Nephron progenitor cell (in vitro differentiated cells): ENCODE measurements around the gene ERF.
A peak's percentile ranks its signal among the peaks of the same experiment; 100 is the strongest.

Source experiments
- DNase-seq: peaks from one replicate; pipeline ENCODE4 v3.0.0; 2021
- H3K27ac Mint-ChIP-seq: 2 replicates; pipeline ENCODE4 v1.8.0; 2021; ENCODE audit warnings: mild to moderate bottlenecking, moderate library complexity, mixed read lengths
- H3K27me3 Mint-ChIP-seq: 2 replicates; pipeline ENCODE4 v1.8.0; 2021; ENCODE audit warnings: mild to moderate bottlenecking, low read depth, mixed read lengths; ENCODE audit not compliant: poor library complexity
- H3K36me3 Mint-ChIP-seq: 2 replicates; pipeline ENCODE4 v1.8.0; 2021; ENCODE audit warnings: low read depth, mixed read lengths
- H3K4me1 Mint-ChIP-seq: 2 replicates; pipeline ENCODE4 v1.8.0; 2021; ENCODE audit warnings: mixed read lengths
- H3K4me3 Mint-ChIP-seq: 2 replicates; pipeline ENCODE4 v1.8.0; 2021; ENCODE audit warnings: mild to moderate bottlenecking, moderate library complexity, mixed read lengths
- H3K9me3 Mint-ChIP-seq: 2 replicates; pipeline ENCODE4 v1.8.0; 2021; ENCODE audit warnings: mild to moderate bottlenecking, moderate library complexity, mixed read lengths
- TF ChIP-seq, protein P1 (sequence below): fragments of 200-600 bp; sonication (generic); IDR thresholded peaks from 2 replicates; pipeline ENCODE4 v1.5.0; 2021; ENCODE audit warnings: antibody characterized with exemption

ERF gene

DNA sequence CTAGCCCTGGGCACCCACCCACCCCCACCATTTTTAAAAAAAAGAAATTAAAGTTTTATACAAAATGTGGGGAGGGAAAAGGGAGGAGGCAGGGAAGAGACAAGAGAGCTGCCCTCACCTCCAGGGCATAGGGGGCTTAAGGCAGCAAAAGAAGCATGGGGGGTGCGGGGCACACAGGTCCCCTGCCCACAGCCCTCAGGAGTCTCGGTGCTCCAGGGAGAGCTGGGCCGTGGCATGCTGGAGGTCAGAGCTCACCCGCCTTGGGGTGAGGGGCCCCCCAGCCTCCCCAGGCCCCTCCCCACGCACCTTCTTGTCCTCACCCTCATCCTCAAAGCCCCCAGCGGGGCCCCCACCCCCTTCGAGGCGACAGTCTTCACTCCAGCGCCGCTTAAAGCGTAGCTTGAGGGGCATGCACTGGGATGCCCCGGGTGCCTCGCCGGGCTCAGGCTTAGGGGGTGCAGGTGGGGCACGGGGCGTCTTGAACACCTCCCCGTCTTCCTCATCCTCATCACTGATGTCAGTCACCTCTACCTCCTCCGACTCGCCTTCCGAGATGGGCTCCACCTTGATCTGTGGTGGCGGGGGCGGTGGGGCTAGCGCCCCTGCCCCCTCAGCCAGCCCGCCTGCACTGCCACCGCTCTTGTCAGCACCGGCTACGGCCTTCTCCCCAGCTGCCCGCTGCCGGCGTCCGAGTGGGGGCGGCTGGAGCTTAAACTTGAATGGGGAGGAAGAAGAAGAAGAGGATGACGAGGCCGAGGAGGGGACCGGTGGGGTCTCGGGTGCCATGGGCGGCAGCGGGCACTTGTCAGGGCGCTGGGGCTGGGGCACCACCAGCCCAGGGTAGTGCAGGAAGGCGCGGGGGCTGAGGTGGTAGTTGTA lies 6.4 kb downstream of the ERF start:
- Mint-ChIP-seq H3K27ac (no peak overlapping the region), H3K4me3 (no peak overlapping the region), H3K36me3 (peaks cover 5% of the 10 kb centered on the region), H3K4me1 (peaks cover 60% of the 10 kb centered on the region), H3K9me3 (no peaks in the 10 kb centered on the region), H3K27me3 (no peaks in the 10 kb centered on the region)
- TF ChIP-seq, protein P1, sequence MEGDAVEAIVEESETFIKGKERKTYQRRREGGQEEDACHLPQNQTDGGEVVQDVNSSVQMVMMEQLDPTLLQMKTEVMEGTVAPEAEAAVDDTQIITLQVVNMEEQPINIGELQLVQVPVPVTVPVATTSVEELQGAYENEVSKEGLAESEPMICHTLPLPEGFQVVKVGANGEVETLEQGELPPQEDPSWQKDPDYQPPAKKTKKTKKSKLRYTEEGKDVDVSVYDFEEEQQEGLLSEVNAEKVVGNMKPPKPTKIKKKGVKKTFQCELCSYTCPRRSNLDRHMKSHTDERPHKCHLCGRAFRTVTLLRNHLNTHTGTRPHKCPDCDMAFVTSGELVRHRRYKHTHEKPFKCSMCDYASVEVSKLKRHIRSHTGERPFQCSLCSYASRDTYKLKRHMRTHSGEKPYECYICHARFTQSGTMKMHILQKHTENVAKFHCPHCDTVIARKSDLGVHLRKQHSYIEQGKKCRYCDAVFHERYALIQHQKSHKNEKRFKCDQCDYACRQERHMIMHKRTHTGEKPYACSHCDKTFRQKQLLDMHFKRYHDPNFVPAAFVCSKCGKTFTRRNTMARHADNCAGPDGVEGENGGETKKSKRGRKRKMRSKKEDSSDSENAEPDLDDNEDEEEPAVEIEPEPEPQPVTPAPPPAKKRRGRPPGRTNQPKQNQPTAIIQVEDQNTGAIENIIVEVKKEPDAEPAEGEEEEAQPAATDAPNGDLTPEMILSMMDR, result no peak
- no peak for DNase-seq

DNA sequence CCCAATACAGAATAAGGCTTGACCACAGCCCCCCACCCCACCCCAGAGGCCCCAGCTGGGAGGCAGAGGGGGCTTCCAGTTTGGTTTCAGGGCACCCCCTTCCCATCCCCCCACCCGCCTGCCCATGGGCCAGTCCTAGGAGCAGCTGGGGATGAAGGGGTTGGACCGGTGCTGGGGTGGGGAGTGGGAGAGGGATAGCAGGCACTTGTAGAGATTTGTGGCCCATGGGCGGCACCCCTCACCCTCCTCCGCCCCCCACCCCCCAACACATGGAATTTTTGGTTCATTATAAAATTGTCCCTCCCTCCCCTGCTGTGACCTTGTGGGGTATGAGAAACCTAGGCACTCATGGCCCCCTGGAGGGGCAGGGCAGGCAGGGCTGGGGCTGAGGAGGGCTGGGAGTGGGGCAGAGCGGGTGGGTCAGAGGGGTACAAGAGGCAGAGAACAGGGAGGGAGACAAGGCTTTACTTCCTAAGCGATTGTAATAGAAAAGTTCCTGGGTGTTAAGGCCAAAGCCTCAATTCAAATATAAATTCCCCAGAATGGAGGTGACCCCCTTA lies 7.2 kb downstream of the ERF start:
- TF ChIP-seq, protein P1, result no peak
- Mint-ChIP-seq H3K27ac (no peak overlapping the region), H3K36me3 (peaks cover 5% of the 10 kb centered on the region), H3K4me3 (no peak overlapping the region), H3K9me3 (no peaks in the 10 kb centered on the region), H3K4me1 (peaks cover 62% of the 10 kb centered on the region), H3K27me3 (peaks cover 6% of the 10 kb centered on the region)
- no peak for DNase-seq

DNA sequence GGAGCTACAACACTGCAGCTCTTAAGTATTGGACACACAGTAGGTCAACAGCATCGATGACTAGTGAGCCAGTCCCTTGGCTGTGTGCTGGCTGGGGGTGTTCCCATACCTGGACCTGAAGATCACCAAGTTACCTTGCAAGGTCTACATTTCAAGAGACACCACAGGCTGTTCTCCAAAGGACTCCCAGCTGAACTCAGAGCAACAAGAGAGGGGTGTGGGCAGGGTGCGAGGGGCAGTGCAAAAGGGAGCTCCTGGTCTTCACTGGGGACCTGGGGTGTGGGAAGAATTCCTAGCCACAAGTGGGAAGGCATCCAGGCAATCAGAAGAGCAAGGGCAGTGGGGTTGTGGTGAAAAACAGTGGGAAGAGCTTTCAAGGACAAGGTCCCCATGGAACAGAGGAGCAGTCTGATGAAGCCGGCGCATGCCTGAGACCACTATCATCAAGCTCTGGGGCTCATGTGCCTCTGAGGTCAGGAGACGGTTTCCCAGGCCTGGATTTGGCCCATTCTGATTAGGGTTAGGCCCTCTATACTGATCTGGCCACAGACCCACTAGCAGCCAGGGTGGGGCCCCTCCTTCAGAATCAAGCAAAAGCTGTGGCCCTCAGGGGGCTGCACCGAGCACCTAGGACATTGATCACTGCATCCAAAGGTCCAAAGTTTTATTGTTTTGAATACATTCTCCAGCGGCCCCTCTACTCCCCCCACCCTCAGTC lies 7.8 kb downstream of the ERF start:
- Mint-ChIP-seq H3K36me3 (peaks cover 5% of the 10 kb centered on the region), H3K9me3 (no peaks in the 10 kb centered on the region), H3K4me1 (peaks cover 56% of the 10 kb centered on the region), H3K27ac (peak overlapping the region; percentile 96), H3K4me3 (no peak overlapping the region), H3K27me3 (peaks cover 7% of the 10 kb centered on the region)
- DNase-seq, result no peak
- TF ChIP-seq, protein P1, result no peak

DNA sequence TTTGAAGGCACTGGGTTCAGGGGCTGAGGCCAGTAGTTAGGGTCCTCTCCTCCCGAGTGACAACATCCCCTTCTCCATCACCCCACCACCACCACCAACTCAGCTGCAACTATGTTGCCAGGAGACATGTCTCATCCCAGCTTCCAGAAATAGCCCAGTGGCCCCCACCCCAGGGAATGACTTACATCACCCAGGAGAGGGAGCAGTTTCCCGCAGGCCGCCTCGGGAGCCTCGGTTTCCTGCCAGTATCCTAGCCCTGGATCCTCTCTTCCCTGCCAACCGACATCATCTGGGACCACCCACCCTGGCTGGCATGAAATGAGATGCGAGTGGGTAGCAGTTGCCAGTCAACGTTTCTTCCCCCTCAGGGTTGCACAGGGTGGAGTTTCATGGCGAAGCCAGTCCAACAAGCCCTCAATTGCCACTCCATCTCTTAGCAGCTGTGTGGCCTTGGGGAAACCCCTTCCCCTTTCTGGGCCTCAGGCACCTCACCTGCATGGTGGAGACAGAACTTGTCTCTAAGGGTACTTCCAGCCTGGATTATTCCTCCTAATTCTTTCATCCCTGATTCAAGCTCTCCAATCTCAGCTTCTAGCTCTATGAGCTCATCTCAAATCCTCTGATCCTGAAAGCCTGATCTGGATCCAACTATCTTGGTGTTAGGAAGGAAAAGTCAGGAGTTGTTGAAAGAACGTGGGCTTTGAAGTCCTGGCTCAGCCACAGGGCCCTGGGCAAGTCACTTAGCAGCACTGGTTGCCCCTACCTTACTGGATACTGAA lies 8.6 kb downstream of the ERF start:
- Mint-ChIP-seq H3K4me3 (no peak overlapping the region), H3K4me1 (peaks cover 54% of the 10 kb centered on the region), H3K27ac (peak overlapping the region; percentile 96), H3K9me3 (no peaks in the 10 kb centered on the region), H3K36me3 (no peaks in the 10 kb centered on the region), H3K27me3 (peaks cover 7% of the 10 kb centered on the region)
- peak; percentile 47 for DNase-seq
- TF ChIP-seq, protein P1, result no peak

DNA sequence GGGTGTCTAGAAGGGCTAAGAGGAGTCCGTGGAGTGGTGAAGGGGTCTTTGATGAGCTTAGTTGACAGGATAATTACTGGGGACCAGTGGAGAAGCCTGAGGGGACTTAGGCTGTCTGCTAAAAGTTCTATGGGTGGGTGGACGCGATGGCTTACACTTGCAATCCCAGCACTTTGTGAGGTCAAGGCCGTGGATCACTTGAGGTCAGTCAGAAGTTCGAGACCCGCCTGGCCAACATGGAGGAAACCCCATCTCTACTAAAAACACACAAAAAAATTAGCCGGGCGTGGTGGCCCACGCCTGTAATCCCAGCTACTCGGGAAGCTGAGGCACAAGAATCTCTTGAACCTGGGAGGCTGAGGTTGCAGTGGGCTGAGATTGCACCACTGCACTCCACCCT lies 9.7 kb downstream of the ERF start:
- peak overlapping the region; percentile 89 for H3K4me3 Mint-ChIP-seq
- peaks cover 58% of the 10 kb centered on the region for H3K4me1 Mint-ChIP-seq
- H3K27me3 Mint-ChIP-seq, result peaks cover 7% of the 10 kb centered on the region
- H3K9me3 Mint-ChIP-seq, result no peaks in the 10 kb centered on the region
- peak overlapping the region; percentile 90 for H3K27ac Mint-ChIP-seq
- TF ChIP-seq, protein P1, result no peak
- no peak for DNase-seq
- peaks cover 4% of the 10 kb centered on the region for H3K36me3 Mint-ChIP-seq
